GM12878 (cell line): ENCODE results near the gene BCS1L. TPM values are rescaled to one million over a fixed set of nuclear protein-coding genes. Genes with fewer than 3 reads are reported as not detected.

ENCODE experiments used
- ATAC-seq: fragments of 200-7000 bp; cut with Tn5 transposase; 3 replicates; pipeline ENCODE4 v1.9.1; 2020; ENCODE audit warnings: mild to moderate bottlenecking, moderate library complexity
- BruUV-seq: library from RNA; stranded (reverse); fragments of 400-500 nt; replicated peaks from 2 replicates; lab custom pipeline; 2021; lab: Mats Ljungman, UMichigan
- CTCF ChIA-PET: fragments of 300-600 bp; sonication (Branson Sonifier 250); formaldehyde crosslinking; extraction: SDS; loops from one replicate; lab custom pipeline; 2021; ENCODE audit warnings: inconsistent platforms; lab: Yijun Ruan, JAX
- POLR2A ChIA-PET: fragments of 350-600 bp; formaldehyde crosslinking; extraction: SDS; loops from one replicate; lab custom pipeline; 2021; ENCODE audit warnings: inconsistent platforms; lab: Charles Lee
- RAD21 ChIA-PET: fragments of 300-600 bp; sonication (Branson Sonifier 250); formaldehyde crosslinking; loops from one replicate; lab custom pipeline; 2023; ENCODE audit warnings: antibody characterized with exemption; ENCODE audit not compliant: unreplicated experiment; lab: Charles Lee
- SMC1A ChIA-PET: fragments of 300-600 bp; sonication (Branson Sonifier 250); formaldehyde crosslinking; loops from one replicate; lab custom pipeline; 2023; ENCODE audit not compliant: unreplicated experiment, uncharacterized antibody; lab: Charles Lee
- DNase-seq: peaks from one replicate; pipeline ENCODE4 v3.0.0-alpha.2; 2011; ENCODE audit warnings: low read depth, low spot score
- FAIRE-seq: peaks from 3 replicates; lab custom pipeline; 2011; peaks lifted over from hg19 to GRCh38; lab: Jason Lieb, UNC
- H2AFZ ChIP-seq: 2 replicates; pipeline ENCODE4 v1.6.0; 2011; ENCODE audit warnings: low read depth, low read length, control low read depth; ENCODE audit not compliant: control insufficient read depth
- H3K27ac ChIP-seq: 2 replicates; pipeline ENCODE4 v1.5.1; 2011; ENCODE audit warnings: control low read depth; ENCODE audit not compliant: control insufficient read depth, insufficient read depth
- H3K27me3 ChIP-seq, 2 experiments: replicated peaks in 1 of 2; 2 replicates each; pipeline versions ENCODE4 v1.6.0 to v1.6.1; 2011; ENCODE audit warnings: low read length in 1 of 2; ENCODE audit not compliant: control insufficient read depth in 2 of 2, insufficient read depth in 2 of 2
- H3K36me3 ChIP-seq, 2 experiments: 2 replicates each; pipeline ENCODE4 v1.5.1; 2011; ENCODE audit warnings: low read length in 1 of 2; ENCODE audit not compliant: control insufficient read depth in 2 of 2, insufficient read depth in 2 of 2
- H3K4me1 ChIP-seq: 2 replicates; pipeline ENCODE4 v1.6.1; 2011; ENCODE audit warnings: mild to moderate bottlenecking, low read length, moderate library complexity, mixed read lengths; ENCODE audit not compliant: control insufficient read depth, insufficient read depth
- H3K4me2 ChIP-seq: 2 replicates; pipeline ENCODE4 v1.6.0; 2011; ENCODE audit warnings: control low read depth; ENCODE audit not compliant: control insufficient read depth, insufficient read depth
- H3K4me3 ChIP-seq: fragments of 200-600 bp; sonication (generic); 2 replicates; pipeline ENCODE4 v1.5.1; 2016
- H3K79me2 ChIP-seq: 2 replicates; pipeline ENCODE4 v1.6.0; 2011; ENCODE audit warnings: low read length; ENCODE audit not compliant: control insufficient read depth, insufficient read depth
- H3K9ac ChIP-seq: 2 replicates; pipeline ENCODE4 v1.8.0; 2011; ENCODE audit warnings: low read length, control low read depth, mixed read lengths; ENCODE audit not compliant: control insufficient read depth, insufficient read depth
- H3K9me3 ChIP-seq: replicated peaks from 3 replicates; pipeline ENCODE4 v1.5.1; 2011; ENCODE audit warnings: mild to moderate bottlenecking, low read length; ENCODE audit not compliant: control insufficient read depth, insufficient read depth
- H4K20me1 ChIP-seq: 2 replicates; pipeline ENCODE4 v1.6.0; 2011; ENCODE audit not compliant: control insufficient read depth, insufficient read depth
- CHD4 ChIP-seq: fragments of 200-600 bp; sonication (generic); IDR thresholded peaks from 2 replicates; pipeline ENCODE4 v1.6.1; 2016; ENCODE audit warnings: mild to moderate bottlenecking
- DPF2 ChIP-seq: fragments of 450-650 bp; IDR thresholded peaks from 2 replicates; pipeline ENCODE4 v1.6.1; 2017; ENCODE audit warnings: mild to moderate bottlenecking
- ELK1 ChIP-seq: IDR thresholded peaks from 2 replicates; pipeline ENCODE4 v1.6.1; 2012; ENCODE audit warnings: low read depth, low read length, improper control_type of control experiment
- PAX5 ChIP-seq: IDR thresholded peaks from 2 replicates; pipeline ENCODE4 v1.6.1; 2011; ENCODE audit warnings: low read depth, low read length, borderline replicate concordance
- POLR2AphosphoS5 ChIP-seq: IDR thresholded peaks from 2 replicates; pipeline ENCODE4 v1.6.1; 2011; ENCODE audit warnings: mild to moderate bottlenecking, low read length, inconsistent platforms
- SIX5 ChIP-seq: IDR thresholded peaks from 2 replicates; pipeline ENCODE4 v1.6.1; 2011; ENCODE audit warnings: mild to moderate bottlenecking, low read depth, low read length, moderate library complexity; ENCODE audit not compliant: severe bottlenecking
- SUZ12 ChIP-seq: fragments of 200-600 bp; sonication (generic); IDR thresholded peaks from one replicate; pipeline ENCODE4 v1.6.1; 2018; ENCODE audit warnings: antibody characterized with exemption, mild to moderate bottlenecking; ENCODE audit not compliant: unreplicated experiment
- TARDBP ChIP-seq: IDR thresholded peaks from 2 replicates; pipeline ENCODE4 v1.6.1; 2016; ENCODE audit warnings: borderline replicate concordance
- TCF12 ChIP-seq: IDR thresholded peaks from 2 replicates; pipeline ENCODE4 v1.6.1; 2011; ENCODE audit warnings: low read depth, mild to moderate bottlenecking, low read length
- ZZZ3 ChIP-seq: IDR thresholded peaks from 2 replicates; pipeline ENCODE4 v1.6.1; 2011; ENCODE audit warnings: low read depth; ENCODE audit not compliant: control insufficient read depth, insufficient read length
- WGBS: methylation state at CpG from one replicate; pipeline ENCODE4 v1.1.6; 2016; ENCODE audit warnings: low lambda C conversion rate; ENCODE audit not compliant: insufficient replicate concordance, insufficient coverage; ENCODE audit errors: missing lambda C conversion rate; 5-methylcytosine and 5-hydroxymethylcytosine counted together
- in situ Hi-C: fragments of 300-500 bp; cut with MboI; formaldehyde crosslinking; loops from 9 replicates; pipeline ENCODE4 v1.14.3; 2018; ENCODE audit warnings: mixed read lengths
- intact Hi-C: fragments of 100-400 bp; cut with micrococcal nuclease; formaldehyde crosslinking; loops from one replicate; pipeline ENCODE4 v1.14.2; 2022; ENCODE audit not compliant: unreplicated experiment
- polyA plus RNA-seq, 11 experiments: library from polyadenylated mRNA; depleted of rRNA in 4 of 11; unstranded in 6 of 11; stranded (reverse) in 5 of 11; fragments of >200 nt; fragmentation: Nextera tagmentation in 4 of 11; fragmentation: Illumina TruSeq in 1 of 11; extraction: Ambion mirVana in 4 of 11; extraction: Trizol in 1 of 11; gene quantifications; 1 replicate in 1 of 11; 2 replicates in 10 of 11; pipeline versions ENCODE4 v1.2.1 to v1.2.3, GENCODE V29; 2011 to 2016; ENCODE audit warnings: inconsistent platforms in 2 of 11, missing spikeins in 2 of 11, low read depth in 1 of 11
- total RNA-seq, 4 experiments: library from RNA; depleted of rRNA in 3 of 4; stranded (reverse); fragments of >200 nt in 3 of 4; fragmentation: Illumina TruSeq in 1 of 4; extraction: Trizol in 1 of 4; gene quantifications; 2 replicates each; pipeline versions ENCODE4 v1.2.1 to v1.2.3, GENCODE V29; 2013 to 2021
- TF ChIP-seq, protein P1 (sequence below): fragments of 450-650 bp; IDR thresholded peaks from 2 replicates; pipeline ENCODE4 v1.6.1; 2016; ENCODE audit warnings: mild to moderate bottlenecking, moderate library complexity, borderline replicate concordance

BCS1L gene
- total and polyA plus RNA-seq, 10 of the 15 experiments (the other 5 are each of a cell fraction or from before 2014, with no cell fraction given): 40.4 to 114 (median 65.2) TPM

DNA sequence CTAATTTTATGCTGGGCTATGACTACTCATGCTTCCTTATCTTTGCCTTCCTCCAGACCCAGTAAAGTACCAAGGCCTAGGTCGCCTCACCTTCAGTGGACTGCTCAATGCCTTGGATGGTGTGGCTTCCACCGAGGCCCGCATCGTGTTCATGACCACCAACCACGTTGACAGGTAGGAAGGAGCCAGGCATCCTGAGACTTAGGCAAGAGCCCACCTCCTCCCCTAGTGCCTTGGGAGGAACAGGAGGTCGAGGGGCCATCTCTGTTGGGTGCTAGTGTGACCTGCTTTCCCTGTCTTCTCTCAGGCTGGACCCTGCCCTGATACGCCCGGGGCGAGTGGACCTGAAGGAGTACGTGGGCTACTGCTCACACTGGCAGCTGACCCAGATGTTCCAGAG, 3.3 kb downstream of the BCS1L start:
- H3K4me3 ChIP-seq: no peak overlapping the region
- peaks cover 22% of the 10 kb centered on the region for H3K79me2 ChIP-seq
- ChIA-PET SMC1A (no interaction called here), CTCF (no interaction called here), RAD21 (no interaction called here), POLR2A (no interaction called here)
- ATAC-seq (no peak), FAIRE-seq (no peak), DNase-seq (no peak)
- H3K9me3 ChIP-seq: no peaks in the 10 kb centered on the region
- TF ChIP-seq ELK1 (no peak), CHD4 (no peak), SUZ12 (no peak)
- no peak overlapping the region for H2AFZ ChIP-seq
- peaks cover 24 to 27% of the 10 kb centered on the region in 2 experiments; a peak in 3 of 4 replicates for H3K36me3 ChIP-seq
- in situ Hi-C loops: loop anchor here (5.0 kb wide), 1 partner anchor 184 kb away; no protein-coding TSS in a partner anchor
- intact Hi-C loops: no loop called here
- no peaks in the 10 kb centered on the region for H4K20me1 ChIP-seq
- H3K27ac ChIP-seq: no peak overlapping the region
- BruUV-seq: no TSS peak
- H3K4me1 ChIP-seq: peaks cover 14% of the 10 kb centered on the region
- H3K4me2 ChIP-seq: no peak overlapping the region
- no peaks in the 10 kb centered on the region for H3K27me3 ChIP-seq
- H3K9ac ChIP-seq: no peak overlapping the region
- WGBS: 76% methylated on average over 10 of the region's 10 CpGs

GRCh38 chr2:218663901-218664300, 4.4 kb downstream of the BCS1L start:
- Histone ChIP-seq H3K4me2 (no peak overlapping the region), H3K79me2 (peaks cover 13% of the 10 kb centered on the region), H3K9ac (no peak overlapping the region), H3K27me3 (no peaks in the 10 kb centered on the region), H3K4me3 (no peak overlapping the region), H2AFZ (no peak overlapping the region), H3K4me1 (peaks cover 9% of the 10 kb centered on the region), H3K9me3 (no peaks in the 10 kb centered on the region), H3K27ac (no peak overlapping the region), H3K36me3 (peaks cover 24 to 25% of the 10 kb centered on the region in 2 experiments; a peak in 3 of 4 replicates), H4K20me1 (no peaks in the 10 kb centered on the region)
- WGBS: 96% methylated on average over 15 of the region's 15 CpGs
- FAIRE-seq: no peak
- no peak for ATAC-seq
- no TSS peak for BruUV-seq
- POLR2A ChIA-PET: no interaction called here
- SMC1A ChIA-PET: no interaction called here
- CTCF ChIA-PET: no interaction called here
- RAD21 ChIA-PET: no interaction called here
- in situ Hi-C loops: loop anchor here (5.0 kb wide), 1 partner anchor 183 kb away; no protein-coding TSS in a partner anchor
- no peak for DNase-seq
- intact Hi-C loops: no loop called here
- no peak for TF ChIP-seq DPF2
- no peak for TF ChIP-seq POLR2AphosphoS5
- no peak for TF ChIP-seq PAX5
- TF ChIP-seq TCF12: no peak
- TF ChIP-seq TARDBP: no peak
- no peak for TF ChIP-seq ZZZ3
- TF ChIP-seq SIX5: no peak
- TF ChIP-seq, protein P1, sequence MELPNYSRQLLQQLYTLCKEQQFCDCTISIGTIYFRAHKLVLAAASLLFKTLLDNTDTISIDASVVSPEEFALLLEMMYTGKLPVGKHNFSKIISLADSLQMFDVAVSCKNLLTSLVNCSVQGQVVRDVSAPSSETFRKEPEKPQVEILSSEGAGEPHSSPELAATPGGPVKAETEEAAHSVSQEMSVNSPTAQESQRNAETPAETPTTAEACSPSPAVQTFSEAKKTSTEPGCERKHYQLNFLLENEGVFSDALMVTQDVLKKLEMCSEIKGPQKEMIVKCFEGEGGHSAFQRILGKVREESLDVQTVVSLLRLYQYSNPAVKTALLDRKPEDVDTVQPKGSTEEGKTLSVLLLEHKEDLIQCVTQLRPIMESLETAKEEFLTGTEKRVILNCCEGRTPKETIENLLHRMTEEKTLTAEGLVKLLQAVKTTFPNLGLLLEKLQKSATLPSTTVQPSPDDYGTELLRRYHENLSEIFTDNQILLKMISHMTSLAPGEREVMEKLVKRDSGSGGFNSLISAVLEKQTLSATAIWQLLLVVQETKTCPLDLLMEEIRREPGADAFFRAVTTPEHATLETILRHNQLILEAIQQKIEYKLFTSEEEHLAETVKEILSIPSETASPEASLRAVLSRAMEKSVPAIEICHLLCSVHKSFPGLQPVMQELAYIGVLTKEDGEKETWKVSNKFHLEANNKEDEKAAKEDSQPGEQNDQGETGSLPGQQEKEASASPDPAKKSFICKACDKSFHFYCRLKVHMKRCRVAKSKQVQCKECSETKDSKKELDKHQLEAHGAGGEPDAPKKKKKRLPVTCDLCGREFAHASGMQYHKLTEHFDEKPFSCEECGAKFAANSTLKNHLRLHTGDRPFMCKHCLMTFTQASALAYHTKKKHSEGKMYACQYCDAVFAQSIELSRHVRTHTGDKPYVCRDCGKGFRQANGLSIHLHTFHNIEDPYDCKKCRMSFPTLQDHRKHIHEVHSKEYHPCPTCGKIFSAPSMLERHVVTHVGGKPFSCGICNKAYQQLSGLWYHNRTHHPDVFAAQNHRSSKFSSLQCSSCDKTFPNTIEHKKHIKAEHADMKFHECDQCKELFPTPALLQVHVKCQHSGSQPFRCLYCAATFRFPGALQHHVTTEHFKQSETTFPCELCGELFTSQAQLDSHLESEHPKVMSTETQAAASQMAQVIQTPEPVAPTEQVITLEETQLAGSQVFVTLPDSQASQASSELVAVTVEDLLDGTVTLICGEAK: no peak
